HG03439 (cell line): Measurements from ENCODE around the gene ZNF385D.

Experiments used
- ATAC-seq: cut with Tn5 transposase; IDR thresholded peaks from one replicate; pipeline ENCODE4 v1.9.1; 2021; ENCODE audit warnings: mild to moderate bottlenecking, moderate library complexity; ENCODE audit not compliant: unreplicated experiment

ZNF385D gene

DNA sequence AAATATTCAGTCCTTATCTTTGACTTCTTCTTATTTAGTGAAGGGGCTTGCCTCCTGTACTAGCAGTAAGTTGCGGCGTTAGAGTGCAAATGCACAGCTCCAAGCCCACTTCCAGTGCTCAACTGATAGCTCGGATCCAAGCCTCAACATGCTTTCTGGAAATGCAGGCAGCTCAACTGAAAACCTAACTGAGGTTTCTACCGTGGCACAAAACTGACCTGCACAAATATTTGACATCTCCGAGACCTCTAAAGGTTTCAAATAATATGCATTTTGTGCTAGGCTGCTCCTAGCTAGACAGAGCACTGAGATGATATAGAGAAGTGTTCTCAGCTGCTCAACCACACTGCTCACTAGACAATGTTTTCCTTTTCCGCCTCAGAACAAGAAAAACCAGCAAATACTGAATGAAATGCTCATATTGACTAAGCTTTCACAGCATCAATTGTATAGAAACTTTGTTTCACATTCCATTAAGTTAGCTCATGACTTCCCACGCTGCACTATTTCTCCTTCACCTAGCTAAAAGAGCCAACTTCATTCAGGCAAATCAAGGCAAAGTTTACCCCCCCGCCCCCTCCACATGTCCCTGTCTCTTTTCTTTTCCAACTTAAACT is 822 bp downstream of the ZNF385D start:
- ATAC-seq = no peak

DNA sequence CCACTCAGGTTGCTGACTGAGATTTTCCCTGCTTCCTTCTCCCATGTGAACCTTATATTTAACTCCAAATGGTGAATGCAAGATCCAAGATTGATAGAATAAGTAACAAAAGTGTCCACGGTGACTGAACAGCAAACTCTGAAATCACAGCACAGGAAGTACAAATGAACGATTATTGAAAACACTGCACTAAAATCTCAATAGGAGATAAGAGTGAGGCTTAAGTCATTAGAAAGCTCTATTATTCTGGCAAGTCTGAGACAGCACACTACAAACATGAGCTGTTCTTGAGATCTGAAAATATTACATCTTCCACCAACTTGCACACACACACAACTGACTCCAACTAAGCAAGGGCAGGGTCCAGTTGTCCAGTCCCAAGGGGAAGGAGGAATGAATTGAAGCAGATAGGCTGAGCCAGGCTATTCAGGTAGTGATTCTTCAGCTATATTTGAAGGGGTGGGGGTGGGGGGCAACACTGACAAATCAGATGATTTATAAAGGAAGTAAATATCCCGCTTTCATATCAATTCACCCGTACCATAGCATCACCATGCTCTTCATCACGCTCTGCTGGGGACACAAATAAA is 2.9 kb downstream of the ZNF385D start:
- no peak for ATAC-seq

DNA sequence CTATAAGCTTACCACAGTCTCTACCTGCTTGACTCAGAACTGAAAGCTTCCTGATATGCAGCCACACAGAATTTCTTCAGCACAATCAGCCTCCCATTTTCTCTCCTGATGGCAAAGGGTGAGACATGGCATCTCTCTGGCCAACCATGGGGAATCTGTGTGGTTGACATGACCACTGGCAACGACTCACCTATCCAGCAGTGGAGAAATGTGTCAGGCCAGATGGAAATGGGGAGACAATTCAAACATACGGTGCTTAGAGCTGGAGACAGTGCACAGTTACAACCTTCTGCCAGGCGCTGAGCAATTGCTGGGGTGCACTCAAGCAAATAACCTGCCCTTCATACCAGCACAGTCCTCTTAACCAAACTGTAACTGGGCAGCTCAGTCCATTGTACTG is 3.6 kb downstream of the ZNF385D start:
- ATAC-seq = no peak

DNA sequence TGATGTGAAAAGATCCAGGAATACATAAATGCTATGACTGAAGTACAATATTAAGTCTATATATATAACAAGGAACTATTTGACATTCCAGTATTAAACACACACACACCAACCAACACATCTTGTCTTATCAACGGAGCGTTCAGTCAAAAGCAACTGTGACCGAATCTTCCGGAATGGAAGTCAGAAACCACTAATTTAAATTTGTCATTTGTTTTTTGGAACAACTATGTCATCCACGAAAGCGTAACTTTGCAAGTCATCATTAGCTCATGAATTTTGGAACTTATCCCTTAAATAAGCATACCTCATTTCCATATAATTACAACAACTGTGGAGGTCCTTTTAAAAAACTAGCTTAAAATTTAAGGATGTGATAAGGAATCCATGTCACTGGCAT is 5.0 kb downstream of the ZNF385D start:
- ATAC-seq = no peak

DNA sequence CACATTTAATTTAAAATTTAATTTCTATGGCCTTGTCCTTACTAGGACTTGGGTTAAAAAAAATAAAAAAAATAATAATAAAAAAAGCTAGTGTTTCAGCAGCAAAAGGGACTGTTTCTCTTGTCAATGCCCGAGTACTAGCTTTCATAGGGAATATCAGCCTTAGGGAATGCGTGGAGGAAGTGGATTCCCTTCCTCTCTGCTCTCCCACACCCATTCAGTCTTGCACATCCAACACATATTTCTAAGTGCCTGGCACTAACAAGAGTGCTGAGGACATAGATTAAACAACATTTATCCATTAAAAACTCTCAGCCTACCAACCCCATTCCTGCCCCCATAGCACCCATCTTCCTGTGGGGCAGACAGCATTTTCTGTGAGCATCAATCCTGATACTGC is 6.2 kb downstream of the ZNF385D start:
- ATAC-seq = no peak

DNA sequence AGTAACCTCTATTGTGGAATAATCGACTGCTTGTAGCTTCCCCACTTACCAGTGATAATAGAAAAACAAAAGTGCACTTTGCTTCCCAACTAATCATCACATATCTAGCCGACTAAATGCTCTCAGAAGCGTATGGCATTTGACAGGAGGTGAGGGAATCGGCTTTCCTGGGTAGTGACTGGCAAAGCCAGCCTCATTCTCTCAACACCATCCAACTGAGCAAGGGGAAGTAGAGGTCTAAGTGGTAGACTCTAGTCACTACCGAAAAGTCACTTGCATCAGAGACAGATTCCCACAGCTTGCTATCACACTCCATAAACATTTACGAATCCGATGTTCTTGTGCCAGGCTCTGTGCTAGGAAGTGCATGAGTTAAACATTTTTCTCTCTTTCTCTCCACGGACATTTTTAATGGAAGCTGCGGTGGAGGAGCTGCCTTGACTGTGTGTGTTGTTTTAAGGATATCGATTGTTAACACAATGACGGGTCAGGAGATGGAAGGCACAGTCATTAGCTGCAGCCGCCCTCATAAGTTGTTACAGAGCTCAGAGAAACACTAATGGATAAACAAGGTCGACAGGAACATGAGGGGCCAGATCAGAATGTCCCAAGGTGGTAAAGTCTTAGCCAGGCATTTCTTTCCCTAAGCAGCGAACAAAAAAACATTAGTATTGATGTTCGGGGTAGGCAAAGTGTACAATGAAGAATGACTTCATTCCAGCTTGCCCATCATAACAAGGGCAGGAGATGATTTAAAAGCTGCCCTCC is 11.9 kb downstream of the ZNF385D start:
- ATAC-seq = no peak

DNA sequence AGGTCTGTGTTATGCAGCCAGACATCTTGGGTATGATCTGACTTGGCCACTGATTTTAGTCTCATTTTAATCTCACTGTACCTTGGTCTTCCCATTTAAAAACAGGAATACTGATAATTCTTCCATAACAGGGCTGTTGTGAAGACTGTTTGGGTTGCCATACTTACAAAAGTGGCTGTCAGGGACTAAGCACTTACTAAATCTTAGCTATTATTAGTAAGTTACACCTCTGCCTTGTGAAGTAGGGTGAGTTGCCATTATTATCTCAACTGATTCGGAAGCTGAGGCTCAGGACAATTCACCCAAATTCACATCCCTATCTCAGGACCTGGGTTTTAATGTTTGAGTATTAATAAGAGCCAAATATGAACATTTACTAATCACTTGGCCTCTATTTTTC is 12.7 kb downstream of the ZNF385D start:
- ATAC-seq = no peak

DNA sequence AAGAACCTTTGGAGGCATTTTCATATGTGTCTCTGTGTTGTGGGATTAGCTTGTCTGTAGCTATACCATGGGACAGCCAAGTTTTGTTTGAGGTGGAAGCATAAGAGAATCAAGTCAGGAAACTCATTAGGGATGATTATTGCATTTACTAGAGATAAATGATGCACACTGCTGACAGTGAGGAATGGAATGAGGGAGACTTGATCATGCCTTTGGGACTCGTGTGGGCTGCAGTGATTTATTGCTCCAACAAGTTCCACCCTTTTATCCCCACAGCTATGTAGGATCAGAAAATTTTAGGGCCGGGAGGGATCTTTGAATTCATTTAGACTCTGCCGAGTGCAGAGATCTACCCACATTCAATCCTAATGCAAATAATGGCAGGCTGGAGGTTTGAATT is 16.3 kb downstream of the ZNF385D start:
- ATAC-seq = no peak

DNA sequence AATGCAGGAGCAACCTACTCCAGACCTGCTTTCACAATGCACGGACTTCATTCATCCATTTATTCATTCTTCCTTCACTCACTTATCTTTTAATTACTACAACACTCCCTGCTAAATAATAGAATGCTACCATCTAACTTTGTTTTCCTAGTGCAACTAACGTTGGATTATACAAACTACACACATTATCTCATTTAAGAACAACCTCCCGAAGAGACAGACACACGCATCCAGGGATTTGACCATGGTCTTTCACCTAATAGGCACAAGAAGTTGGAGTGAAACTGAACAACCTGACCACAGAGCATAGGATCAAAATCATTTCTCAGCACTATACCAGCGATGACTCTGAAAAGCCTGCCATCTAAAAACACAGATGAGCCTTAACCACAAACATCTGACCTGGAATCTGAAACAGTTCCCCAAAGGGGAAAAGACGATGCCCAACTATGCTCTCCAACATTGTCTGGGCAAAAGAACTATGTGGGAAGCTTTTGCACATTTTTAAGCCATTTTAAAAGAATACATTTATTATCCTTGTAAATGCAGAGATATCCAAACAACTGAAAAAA is 21.0 kb downstream of the ZNF385D start:
- no peak for ATAC-seq

DNA sequence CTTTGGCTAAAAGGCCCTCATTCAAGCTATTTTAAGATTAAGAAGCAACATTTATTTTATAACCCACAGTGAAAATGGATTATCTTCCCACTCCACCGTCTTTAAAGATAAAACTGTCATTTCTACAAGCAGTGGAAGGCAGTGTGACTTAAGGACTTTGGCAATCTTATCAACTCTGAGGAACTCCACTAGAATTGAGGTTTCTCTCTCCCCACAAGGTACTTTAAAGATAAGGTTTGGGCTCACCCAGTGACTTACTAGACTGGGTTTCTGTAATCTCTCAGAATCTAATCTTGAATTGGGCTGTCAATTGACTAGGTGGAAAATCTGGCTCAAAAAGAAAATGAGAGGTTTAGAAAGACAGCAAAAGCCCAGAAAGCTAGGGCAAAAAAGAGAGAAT is 21.7 kb downstream of the ZNF385D start:
- no peak for ATAC-seq

DNA sequence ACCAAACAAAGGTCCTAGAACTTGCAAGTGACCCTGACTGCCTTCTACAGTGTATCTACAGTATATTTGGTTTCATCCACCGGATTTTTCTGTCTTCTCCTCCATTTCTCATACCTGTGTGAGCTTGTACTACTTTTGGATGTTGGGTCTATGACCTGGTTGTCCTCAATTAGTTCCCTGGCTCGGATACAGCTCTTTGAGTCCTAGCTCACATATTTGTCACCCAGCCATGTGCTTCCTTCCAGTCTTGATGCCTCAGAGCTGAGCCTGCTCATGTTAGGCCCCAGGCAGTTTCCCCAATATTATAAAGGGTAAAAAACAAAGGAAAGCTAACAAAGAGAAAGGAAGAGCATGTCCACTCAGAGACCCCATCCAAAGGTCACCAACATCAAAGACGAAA is 28.2 kb downstream of the ZNF385D start:
- ATAC-seq = no peak

DNA sequence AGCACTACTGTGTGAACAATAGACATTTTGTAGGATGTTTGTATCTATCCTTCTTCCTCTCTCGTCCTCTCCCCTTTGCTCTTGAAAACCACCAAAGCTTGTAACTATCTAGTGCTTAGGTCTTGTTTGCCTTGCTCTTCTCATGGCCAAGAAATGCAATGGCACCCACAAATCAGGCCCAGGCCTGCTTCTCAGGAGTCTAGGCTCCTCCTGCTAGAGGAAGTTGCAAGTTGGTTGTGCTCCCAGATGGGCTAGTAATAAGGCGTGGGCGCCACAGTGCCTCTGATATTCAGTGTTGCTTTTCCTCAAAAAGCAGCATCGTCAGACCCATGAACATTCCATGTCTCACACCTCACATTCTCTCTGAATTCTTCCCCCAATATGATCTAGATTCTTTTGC is 28.7 kb downstream of the ZNF385D start:
- no peak for ATAC-seq

DNA sequence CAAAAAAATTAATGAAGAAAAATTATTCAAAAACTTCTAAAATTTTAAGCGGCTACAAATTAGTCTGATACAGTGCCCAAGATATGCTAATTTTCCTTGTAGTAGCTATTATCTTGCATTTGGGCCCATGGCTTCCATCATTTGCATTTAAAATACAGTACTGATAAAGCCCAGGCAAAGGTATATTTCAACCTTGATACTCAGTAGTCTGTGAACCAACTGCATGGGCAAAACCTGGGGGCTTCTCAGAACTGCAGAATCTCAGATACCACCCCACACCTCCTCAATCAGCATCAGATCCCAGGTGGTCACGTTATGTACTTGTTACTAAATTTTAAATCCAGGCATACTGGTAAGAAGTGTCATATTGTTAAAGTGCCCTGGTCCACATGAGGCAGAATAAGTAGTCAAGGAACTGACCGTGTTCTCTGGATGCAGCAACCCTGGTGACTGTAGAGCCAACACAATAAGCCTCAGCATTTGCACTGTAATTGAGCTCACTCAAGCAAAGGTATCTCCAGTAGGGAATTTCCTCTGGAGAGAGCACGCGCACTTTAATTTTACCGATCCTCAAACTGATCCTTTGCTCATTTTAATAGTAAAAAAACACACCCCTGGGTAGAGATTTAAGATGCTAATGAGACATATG is 31.9 kb downstream of the ZNF385D start:
- ATAC-seq = no peak

DNA sequence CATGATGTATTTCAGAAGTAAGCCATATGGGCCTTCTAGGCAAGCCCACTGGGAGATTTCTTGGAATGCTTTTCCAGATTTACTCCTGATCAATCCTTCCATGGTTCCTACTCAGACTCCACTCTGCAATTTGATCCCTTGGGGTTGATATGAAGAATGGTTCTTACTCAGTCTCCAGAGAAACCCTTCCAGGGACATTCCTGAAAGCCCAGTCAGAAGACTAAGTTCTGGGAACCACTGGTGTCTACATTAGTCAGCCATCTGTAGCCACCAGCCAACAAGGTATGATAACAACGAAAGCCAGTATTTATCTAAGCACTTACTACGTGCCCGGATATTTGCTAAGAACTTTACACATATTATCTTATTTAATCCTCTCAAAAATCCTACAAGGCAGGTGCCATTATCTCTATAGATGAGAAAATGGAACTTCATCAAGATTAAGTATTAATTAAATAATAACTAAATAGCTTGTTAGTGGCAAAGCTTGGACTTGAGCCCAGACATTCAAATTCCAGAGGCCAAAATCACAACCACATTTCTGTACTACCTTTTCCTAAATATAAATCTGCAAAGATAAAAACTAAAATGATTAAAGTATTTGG is 32.7 kb downstream of the ZNF385D start:
- ATAC-seq = no peak

DNA sequence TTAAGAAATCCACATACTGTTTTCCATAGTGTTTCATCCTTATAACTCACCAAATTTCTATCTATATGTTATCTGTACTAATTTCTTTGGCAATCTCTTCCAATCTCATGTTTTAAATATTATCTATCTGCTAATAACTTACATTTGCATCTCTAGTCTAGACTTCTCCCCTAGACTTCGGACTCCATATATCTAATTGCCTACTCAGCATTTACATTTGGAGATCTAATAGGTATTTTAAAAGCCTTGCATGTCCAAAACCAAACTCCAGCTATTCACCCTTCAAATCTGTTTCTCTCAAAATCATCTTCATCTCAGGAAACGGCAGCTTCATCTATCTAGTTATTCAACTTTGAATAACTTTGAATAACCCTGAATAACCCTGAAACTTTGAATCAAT is 35.3 kb downstream of the ZNF385D start:
- ATAC-seq = no peak

DNA sequence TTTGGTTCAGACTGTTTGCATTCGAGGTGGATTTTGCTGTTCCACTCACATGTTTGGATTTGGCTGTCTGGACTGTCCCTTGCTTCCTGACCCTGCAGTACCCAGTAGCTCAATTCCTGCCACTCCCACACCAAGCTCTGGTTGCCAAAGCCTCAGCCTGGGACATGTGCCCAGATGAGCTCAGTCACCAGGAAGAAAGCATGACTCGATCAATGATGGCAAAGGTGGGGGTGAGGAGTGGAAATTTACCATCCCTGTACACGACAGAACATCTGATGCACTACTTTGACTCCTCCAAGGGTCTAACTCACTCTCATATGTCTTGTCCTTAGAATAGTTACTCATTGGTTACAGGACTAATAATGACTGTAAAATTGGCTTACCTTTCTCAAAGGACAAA is 45.2 kb downstream of the ZNF385D start:
- ATAC-seq = no peak

DNA sequence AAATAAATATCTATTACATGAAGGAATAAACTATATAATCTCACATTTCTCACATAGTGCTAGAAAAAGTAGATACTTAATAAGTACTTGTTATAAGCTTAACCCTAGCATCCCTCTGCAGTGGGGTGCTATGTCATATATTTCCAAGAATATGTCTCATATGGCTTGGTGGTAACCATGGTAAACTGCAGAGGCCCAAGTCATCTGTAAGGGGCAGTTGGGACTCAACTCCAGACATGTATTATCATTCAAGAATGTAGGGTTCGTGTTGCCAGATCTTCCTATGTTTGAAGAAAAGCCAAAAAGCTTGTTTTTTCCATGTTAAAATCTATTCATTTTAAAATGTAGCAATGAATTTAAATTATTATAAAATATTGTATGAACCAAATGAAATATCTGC is 46.2 kb downstream of the ZNF385D start:
- ATAC-seq = no peak

DNA sequence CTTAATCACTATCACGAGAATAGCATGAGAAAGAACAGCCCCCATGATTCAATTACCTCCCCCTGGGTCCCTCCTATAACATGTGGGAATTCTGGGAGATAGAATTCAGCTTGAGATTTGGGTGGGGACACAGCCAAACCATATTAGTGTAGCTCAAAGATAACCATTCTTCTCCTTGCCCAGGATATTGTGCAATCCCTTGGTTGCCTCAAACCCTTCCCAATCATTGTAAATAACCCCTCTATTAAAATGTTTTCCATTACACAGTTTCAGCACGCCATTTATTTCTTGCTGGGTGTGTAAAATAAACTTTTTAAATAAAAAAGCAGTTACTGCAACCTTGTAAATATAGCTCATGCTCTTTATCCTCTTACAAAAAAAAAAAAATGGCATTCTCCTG is 47.7 kb downstream of the ZNF385D start:
- no peak for ATAC-seq

DNA sequence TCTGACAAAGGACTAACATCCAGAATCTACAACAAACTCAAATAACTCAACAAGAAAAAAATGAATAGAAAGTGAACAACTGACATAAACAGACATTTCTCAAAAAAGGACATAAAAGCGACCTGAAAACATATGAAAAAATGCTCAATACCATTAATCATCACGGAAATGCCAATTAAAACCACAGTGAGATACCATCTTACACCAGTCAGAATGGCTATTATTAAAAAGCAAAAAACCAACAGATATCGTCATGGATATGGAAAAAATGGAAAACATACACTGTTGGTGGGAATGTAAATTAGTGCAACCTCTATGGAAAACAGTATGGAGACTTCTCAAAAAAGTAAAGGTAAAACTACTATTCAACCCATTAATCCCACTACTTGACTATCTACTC is 53.3 kb downstream of the ZNF385D start:
- no peak for ATAC-seq

DNA sequence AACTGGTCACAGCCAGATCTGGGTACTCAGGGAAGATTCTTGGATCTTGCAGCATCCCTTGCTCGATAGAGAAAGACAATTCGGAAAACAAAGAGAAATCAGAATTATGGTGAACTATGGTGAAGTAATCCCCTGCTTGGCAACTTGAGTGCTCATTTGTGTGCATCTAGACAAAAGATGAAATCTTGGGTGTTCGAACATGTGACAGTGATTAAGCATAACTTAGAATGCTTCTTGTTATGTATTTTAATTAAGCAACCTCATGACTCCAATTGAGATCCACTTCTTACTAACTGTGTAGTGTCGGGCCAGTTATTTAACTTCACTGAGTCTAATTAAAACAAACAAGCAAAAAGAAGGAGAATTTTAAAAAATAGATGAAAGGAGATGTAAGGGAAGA is 56.5 kb downstream of the ZNF385D start:
- no peak for ATAC-seq

DNA sequence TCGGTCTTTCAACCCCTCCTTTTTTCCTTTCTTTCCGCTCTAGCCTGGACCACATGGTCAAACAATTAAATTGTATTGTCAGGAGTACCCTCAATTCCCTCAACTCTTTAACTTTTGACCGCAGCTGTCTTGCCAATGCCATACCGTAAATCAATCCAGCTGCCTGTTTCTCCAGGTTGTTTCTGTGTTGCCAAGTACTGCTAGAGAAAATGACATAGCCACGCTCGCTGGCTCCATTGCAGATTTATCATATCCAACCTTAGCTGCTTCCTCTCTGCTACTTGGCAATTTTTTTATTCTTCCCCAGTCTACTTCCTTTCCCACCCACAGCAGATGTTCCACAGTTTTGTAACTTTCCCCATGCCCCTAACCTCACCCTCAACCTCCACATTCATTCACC is 60.0 kb downstream of the ZNF385D start:
- ATAC-seq = no peak
